ENCODE data around the gene PCID2. TPM values are rescaled to one million over a fixed set of nuclear protein-coding genes. Genes with fewer than 3 reads are reported as not detected.
A peak's percentile ranks its signal among the peaks of the same experiment; 100 is the strongest.

The PCID2 gene
- total RNA-seq, 1 donor from 2014 or later: 71.9 TPM

DNA sequence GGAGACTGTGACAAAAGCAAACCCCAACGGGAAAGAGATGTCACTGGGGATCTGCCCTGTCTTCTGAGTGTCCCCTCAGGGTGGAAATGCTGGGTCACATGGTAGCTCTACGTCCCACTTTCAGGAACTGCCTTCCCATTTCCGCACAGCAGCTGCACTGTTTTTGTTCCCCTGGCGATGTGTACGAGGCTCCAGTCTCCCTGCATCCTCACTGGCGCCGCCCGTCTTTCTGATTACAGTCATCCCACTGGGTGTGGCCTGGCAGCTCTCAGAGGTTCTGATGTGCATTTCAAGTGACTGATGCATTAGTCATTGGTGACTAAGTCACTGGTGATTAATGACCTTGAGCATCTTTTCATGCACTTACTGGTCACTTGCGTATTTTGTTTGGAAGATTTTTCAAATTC lies 21.2 kb downstream of the PCID2 start:
- DNase-seq (ENCODE audit: low read depth): peak; percentile 100

DNA sequence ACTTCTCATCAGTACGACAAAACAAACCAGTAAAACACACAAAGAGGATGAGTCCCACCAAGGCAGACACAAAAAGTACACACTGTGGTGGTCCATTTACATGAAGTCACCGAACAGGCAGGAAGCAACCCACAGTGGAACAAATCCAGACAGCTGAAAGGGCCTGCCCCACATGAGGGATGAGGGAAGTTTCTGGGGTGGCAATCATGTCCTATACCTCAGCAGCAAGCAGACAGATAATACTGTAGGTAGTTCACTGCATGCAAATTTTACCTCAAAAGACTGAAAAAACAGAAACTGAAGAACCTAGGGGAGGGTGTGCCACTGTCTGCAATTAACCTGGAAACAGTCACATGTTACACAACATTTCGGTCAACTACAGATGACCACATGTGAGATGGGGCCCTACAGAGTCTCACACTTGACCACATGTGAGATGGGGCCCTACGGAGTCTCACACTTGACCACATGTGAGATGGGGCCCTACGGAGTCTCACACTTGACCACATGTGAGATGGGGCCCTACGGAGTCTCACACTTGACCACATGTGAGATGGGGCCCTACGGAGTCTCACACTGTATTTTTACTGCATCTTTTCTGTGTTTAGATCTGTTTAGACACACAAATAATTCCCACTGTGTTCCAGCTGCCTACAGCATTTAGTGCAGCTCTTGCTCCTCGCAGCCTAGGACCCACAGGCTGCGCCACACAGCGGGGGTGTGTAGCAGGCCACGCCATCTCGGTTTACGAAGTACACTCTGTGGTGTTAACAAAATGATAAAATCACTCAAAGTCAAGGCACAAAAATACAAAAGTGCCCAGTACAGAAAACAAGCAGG lies 22.2 kb downstream of the PCID2 start:
- DNase-seq (ENCODE audit: low read depth): no peak

DNA sequence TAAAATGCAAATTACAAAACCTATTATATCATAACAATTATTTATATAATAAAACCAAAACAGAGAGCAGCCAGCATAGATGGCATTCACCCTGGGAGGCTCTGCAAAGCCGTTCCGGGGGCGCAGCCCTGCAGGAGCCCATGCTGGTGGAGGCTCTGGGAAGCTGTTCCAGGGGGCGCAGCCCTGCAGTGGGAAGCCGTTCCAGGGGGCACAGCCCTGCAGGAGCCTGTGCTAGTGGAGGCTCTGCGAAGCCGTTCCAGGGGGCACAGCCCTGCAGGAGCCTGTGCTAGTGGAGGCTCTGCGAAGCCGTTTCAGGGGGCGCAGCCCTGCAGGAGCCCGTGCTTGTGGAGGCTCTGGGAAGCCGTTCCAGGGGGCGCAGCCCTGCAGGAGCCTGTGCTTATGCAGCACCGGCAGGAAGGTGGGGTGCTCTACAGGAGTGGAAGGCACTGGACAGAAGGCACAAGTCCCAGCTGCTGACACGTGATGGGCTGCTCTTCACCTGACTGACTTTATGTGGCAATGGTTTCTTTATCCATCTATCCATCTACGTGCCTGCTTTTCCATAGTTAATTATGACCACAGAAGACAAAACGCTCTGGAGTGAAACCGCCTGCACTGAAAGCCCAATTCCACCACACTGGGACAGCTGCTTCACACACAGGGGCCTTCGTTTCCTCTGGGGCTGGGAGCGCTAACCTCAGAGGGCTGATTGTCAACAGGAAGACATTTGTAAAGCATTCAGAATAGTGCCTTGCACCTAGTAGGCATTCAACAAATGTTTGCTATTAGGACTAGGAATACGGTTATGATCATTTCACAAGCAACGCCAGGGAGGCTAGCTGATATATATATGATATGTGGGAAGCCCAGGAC lies 23.7 kb downstream of the PCID2 start:
- DNase-seq (ENCODE audit: low read depth): no peak

GRCh38 chr13:113183450-113184129 lies 24.9 kb downstream of the PCID2 start:
- no peak for DNase-seq (ENCODE audit: low read depth)

DNA sequence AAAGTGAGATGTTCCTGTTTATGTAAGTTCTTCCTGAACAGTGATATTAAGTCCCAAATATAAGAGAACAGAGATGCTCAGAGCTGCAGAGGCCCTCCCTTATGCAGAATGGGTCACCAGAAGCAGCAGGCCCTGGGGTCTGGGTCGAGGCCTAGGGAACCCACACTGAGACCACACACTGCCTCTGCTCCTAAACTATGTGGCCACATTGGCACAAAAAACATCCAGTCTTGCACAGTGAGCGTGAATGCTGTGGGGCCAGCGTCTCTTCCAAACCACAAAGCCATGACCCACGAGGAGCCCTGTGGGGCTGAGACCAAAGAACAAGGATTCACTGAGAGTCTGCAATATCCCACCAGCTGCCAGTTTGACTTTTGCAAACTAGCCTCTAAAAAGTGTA lies 26.4 kb downstream of the PCID2 start:
- DNase-seq (ENCODE audit: low read depth): no peak

- DNase-seq (ENCODE audit: low read depth): no peak
These were observed 28.9 kb downstream of the PCID2 start for GRCh38 chr13:113179374-113180230.

DNA sequence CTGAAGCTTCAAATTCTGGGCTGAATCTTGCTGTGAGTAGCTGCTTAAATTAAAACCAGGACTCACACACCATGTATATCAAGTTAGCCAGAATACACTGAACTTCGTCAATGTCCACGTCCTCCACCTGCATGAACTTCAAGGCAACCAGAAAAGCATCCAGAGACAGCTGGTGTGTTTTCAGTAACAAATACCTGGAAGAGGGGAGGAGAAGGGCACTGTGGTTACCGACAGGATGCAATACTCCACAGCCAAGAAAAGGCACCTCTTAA lies 29.6 kb downstream of the PCID2 start:
- no peak for DNase-seq (ENCODE audit: low read depth)

- DNase-seq (ENCODE audit: low read depth): no peak
These were observed 30.2 kb downstream of the PCID2 start for GRCh38 chr13:113178070-113178895.

DNA sequence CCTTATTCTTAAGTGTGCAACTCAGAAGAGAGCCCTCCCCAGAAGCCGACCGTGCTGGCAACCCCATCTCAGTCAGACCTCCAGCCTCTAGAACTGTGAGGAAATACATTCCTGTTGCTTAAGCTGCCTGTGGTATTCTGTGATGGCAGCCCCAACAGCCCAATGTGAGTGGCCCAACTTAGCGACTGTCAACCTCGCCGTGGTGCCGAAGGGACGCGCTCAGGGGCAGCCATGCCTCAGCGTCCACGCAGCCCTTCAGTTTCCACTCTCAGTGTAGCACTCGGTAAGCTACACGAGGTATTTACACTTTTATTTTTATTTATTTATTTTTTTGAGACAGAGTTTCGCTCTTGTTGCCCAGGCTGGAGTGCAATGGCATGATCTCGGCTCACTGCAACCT lies 31.6 kb downstream of the PCID2 start:
- no peak for DNase-seq (ENCODE audit: low read depth)

GRCh38 chr13:113176280-113176679 lies 32.2 kb downstream of the PCID2 start:
- DNase-seq (ENCODE audit: low read depth): no peak

GRCh38 chr13:113172419-113172926 lies 36.0 kb downstream of the PCID2 start:
- DNase-seq (ENCODE audit: low read depth): no peak

DNA sequence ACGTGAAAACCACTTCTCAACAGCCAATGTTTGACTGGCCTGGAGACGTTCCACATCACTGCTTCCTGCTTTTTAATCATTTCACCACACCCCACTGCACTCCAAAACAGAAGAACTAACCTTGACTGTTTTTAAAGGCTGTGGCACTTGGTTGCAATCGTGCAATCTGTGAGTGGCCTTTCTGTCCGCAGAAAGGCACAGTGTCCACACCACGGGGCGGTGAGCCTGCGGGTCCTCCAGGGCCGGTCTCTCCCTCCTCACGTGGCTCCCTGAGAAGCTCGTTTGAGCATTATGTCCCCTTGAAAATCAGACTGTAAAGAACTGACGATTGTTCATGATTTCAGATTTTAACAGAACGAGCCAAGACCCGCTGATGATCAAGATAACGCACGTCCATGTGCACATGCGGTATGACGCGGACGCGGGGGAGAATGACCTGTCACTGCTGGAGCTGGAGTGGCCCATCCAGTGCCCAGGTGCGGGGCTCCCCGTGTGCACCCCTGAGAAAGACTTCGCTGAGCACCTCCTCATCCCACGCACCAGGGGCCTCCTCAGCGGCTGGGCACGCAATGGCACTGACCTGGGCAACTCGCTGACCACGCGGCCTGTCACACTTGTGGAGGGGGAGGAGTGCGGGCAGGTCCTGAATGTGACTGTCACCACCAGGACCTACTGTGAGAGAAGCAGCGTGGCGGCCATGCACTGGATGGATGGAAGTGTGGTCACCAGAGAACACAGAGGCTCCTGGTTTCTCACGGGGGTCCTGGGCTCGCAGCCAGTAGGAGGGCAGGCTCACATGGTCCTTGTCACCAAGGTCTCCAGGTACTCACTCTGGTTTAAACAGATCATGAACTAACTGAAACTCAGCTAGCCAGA lies 37.0 kb downstream of the PCID2 start:
- no peak for DNase-seq (ENCODE audit: low read depth)

DNA sequence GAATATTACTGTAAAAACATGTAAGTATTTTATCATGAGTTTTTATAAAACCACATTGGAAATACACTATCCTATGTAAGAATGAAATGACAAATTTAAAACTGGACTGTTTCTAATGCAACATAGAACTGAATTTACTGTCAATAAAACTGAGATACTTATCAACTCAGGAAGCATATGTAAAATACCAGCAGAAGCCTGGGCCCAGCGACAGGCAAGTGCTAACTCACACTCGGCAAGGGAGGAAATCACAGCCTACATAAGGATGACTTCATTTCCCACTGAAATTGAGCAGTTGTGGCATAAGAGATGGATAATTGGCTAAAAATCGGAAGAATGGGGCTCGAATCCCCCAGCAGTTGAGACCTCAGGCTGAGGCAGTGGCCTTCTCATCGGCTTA lies 38.0 kb downstream of the PCID2 start:
- no peak for DNase-seq (ENCODE audit: low read depth)

GRCh38 chr13:113169277-113170272 lies 38.9 kb downstream of the PCID2 start:
- DNase-seq (ENCODE audit: low read depth): no peak

GRCh38 chr13:113168211-113168610 lies 40.3 kb downstream of the PCID2 start:
- no peak for DNase-seq (ENCODE audit: low read depth)

GRCh38 chr13:113167575-113167974 lies 40.9 kb downstream of the PCID2 start:
- no peak for DNase-seq (ENCODE audit: low read depth)

DNA sequence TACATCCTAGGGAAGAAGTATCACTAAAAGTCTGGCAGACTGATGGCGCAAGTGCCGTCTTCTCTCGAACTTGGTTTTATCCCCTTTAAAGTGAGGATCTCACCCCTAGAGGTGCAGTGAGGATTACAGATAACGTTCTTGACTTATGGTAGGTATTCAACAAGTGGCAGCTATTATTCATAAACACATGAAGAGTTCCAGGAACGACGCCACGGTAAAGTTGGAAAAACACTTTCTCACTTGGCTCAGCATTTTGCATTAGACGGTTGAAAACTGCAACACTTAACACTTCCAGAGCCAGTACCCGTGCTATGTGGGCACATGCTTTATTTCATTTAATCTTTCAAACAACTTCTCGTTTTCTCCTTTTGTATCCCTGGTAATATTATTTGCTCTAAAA lies 41.3 kb downstream of the PCID2 start:
- no peak for DNase-seq (ENCODE audit: low read depth)

- DNase-seq (ENCODE audit: low read depth): no peak
These were observed 41.8 kb downstream of the PCID2 start for GRCh38 chr13:113166681-113167080.

Measured in renal cortical epithelial cell (primary cell).